Left ventricle myocardium inferior (tissue), 1 donor: ENCODE results near the gene SND1. TPM values are rescaled to one million over a fixed set of nuclear protein-coding genes. Genes with fewer than 3 reads are reported as not detected.

Experiments
- DNase-seq: peaks from one replicate; pipeline ENCODE4 v3.0.0-alpha.2; 2020
- H3K27ac ChIP-seq: fragments of 200-600 bp; replicated peaks from 2 replicates; pipeline ENCODE4 v1.8.0; 2021
- H3K27me3 ChIP-seq: fragments of 200-600 bp; 2 replicates; pipeline ENCODE4 v1.8.0; 2021; ENCODE audit warnings: low read depth
- H3K36me3 ChIP-seq: fragments of 200-600 bp; 2 replicates; pipeline ENCODE4 v1.8.0; 2021
- H3K4me1 ChIP-seq: fragments of 200-600 bp; 2 replicates; pipeline ENCODE4 v1.8.0; 2021
- H3K4me3 ChIP-seq: fragments of 200-600 bp; 2 replicates; pipeline ENCODE4 v1.8.0; 2021; ENCODE audit warnings: mild to moderate bottlenecking, moderate library complexity
- H3K9me3 ChIP-seq: fragments of 200-600 bp; replicated peaks from 2 replicates; pipeline ENCODE4 v1.8.0; 2021
- intact Hi-C: fragments of 100-400 bp; cut with micrococcal nuclease; formaldehyde crosslinking; loops from one replicate; pipeline ENCODE4 v1.11.0; 2022
- total RNA-seq: library from RNA; stranded (reverse); fragmentation: NEBNext Ultra II Directional; extraction: Animal tissue kit (Norgen Biotek cat#: 25700); gene quantifications from one replicate; pipeline ENCODE4 v1.2.1, GENCODE V29; 2021
- TF ChIP-seq, protein P1 (sequence below): fragments of 200-600 bp; IDR thresholded peaks from 2 replicates; pipeline ENCODE4 v1.8.0; 2021; ENCODE audit warnings: antibody characterized with exemption, mild to moderate bottlenecking, borderline replicate concordance
- donor health status: DM: no; HTN: yes; CAD: no; lungs with severe emphysema.

Gene SND1
- total RNA-seq, 1 donor from 2014 or later, result 71.6 TPM

DNA sequence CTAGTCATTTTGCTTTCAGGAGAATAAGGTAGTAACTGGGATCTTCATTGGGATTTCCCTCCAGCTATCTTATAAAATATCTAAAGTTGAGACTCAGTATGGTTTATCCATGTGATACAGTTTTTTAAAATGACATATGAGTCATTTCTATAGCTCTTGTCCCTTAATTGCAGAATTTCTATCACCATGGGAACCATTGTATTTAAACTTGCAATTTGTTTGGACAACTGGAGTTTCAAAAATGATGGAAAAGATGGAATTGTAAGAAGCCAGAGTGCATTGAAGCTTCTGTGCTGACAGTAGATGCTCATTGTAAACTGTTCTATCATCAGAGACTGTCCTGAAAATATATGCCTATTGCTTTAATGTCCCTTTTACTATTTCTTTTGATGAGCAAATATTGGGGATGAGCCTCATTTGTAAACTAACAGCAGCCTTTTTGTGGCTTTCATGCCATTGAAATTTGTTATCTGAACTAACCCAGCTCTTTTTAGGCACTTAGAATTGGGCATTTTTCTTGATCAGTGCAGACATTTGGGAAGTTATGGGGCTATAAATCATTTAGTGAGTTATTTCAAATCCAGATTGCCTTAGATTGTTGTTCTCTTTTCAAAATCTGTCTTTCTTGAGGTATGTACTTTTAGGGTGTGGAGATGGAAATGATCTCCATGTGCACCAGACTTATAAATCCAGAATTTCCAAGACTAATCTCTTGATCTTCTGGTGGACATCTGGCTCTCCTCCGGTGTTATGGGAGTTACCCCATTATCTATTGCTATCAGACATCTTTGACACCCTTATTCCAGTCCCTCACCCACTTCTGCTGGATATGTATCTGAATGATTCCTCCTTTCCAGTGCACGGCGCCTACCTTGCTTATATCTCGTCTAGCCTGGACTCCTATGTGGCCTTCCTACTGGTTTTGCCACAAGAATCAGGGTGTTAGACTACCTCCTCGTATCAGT is 159.0 kb downstream of the SND1 start:
- intact Hi-C loops, result no loop called here
- Histone ChIP-seq H3K4me3 (no peak overlapping the region), H3K27ac (no peak overlapping the region), H3K9me3 (no peaks in the 10 kb centered on the region), H3K4me1 (peaks cover 32% of the 10 kb centered on the region), H3K27me3 (no peaks in the 10 kb centered on the region), H3K36me3 (peaks cover 16% of the 10 kb centered on the region)
- DNase-seq, result no peak
- TF ChIP-seq, protein P1, sequence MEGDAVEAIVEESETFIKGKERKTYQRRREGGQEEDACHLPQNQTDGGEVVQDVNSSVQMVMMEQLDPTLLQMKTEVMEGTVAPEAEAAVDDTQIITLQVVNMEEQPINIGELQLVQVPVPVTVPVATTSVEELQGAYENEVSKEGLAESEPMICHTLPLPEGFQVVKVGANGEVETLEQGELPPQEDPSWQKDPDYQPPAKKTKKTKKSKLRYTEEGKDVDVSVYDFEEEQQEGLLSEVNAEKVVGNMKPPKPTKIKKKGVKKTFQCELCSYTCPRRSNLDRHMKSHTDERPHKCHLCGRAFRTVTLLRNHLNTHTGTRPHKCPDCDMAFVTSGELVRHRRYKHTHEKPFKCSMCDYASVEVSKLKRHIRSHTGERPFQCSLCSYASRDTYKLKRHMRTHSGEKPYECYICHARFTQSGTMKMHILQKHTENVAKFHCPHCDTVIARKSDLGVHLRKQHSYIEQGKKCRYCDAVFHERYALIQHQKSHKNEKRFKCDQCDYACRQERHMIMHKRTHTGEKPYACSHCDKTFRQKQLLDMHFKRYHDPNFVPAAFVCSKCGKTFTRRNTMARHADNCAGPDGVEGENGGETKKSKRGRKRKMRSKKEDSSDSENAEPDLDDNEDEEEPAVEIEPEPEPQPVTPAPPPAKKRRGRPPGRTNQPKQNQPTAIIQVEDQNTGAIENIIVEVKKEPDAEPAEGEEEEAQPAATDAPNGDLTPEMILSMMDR, result no peak

DNA sequence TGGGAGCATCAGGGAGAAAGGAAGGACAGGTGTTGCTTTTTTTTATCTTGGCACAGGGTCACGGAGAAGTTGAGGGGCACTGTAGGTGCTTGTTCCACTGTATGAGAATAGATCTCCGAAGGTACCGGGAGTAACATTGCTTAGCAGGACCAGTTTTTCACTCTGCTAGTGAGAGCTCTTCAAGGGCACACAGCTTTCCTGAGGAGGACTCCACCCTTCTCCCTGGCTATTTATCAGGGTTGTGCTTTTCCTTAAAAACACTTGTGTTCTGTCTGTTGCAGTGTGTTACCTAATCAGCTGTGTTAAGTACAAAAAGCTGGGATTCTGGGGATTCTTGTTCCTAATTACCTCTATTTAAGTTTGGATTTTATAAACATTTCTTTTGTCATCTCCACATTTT is 160.5 kb downstream of the SND1 start:
- H3K4me1 ChIP-seq, result peaks cover 31% of the 10 kb centered on the region
- intact Hi-C loops, result no loop called here
- TF ChIP-seq, protein P1, result no peak

DNA sequence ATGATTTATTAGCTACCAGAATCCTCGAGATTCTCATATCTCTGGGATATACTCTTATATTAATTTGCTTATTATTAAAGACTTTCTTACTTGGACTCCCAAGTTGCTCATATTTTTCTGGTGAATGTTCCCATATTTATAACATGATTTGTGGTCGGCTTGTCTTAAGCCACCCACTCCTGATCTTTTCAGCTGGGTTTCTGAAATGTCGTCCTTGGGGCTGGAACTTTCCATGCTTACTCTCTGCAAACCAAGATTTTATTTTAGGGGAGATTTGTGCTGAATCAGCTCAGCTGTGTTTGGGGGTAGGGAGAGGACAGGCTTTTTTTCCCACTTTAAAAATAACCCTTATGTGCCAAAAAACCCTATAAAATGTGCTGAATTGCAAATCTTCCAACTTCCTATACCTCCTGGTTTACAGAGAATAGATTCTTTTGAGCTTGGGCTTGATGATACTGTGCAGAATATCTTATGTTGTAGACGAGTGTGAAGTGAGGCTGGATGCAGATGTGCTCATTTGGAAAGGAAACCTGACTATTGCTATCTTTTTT is 162.1 kb downstream of the SND1 start:
- intact Hi-C loops, result no loop called here
- no peak for DNase-seq
- Histone ChIP-seq H3K4me3 (no peak overlapping the region), H3K27ac (no peak overlapping the region), H3K36me3 (no peaks in the 10 kb centered on the region), H3K4me1 (peaks cover 22% of the 10 kb centered on the region), H3K9me3 (no peaks in the 10 kb centered on the region), H3K27me3 (no peaks in the 10 kb centered on the region)
- TF ChIP-seq, protein P1, result no peak

More for the DNA sequence above, 160.5 kb downstream of the SND1 start:
- no peak overlapping the region for H3K4me3 ChIP-seq
- peaks cover 12% of the 10 kb centered on the region for H3K36me3 ChIP-seq
- no peaks in the 10 kb centered on the region for H3K9me3 ChIP-seq
- H3K27me3 ChIP-seq, result no peaks in the 10 kb centered on the region
- DNase-seq, result no peak
- no peak overlapping the region for H3K27ac ChIP-seq

DNA sequence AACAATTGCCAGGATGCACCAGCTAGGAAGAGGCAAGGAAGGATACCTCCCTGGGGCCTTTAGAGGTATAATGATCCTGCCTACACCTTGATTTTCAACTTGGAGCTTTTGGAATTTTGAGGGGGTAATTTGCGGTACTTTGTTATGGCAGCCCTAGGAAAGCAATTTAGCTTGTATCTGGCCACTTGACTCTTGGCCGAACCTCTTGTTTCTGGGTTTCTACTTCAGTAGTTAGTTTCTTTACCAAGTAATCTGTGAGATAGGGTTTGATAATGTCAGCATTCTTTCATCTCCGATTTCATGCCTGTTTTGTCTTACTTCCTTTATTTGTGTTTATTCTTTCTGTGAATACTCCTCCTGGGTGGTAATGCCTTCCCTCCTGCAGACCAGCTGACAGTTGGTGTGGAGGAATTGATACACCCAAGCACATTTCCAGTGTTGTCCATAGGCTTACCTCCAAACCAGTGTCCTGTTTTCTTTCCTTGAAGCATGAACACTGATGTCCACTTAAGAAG is 163.7 kb downstream of the SND1 start:
- H3K4me1 ChIP-seq, result peaks cover 19% of the 10 kb centered on the region
- intact Hi-C loops, result no loop called here
- H3K27ac ChIP-seq, result no peak overlapping the region
- H3K9me3 ChIP-seq, result no peaks in the 10 kb centered on the region
- TF ChIP-seq, protein P1, result no peak
- no peaks in the 10 kb centered on the region for H3K36me3 ChIP-seq
- DNase-seq, result no peak
- no peaks in the 10 kb centered on the region for H3K27me3 ChIP-seq
- H3K4me3 ChIP-seq, result no peak overlapping the region

DNA sequence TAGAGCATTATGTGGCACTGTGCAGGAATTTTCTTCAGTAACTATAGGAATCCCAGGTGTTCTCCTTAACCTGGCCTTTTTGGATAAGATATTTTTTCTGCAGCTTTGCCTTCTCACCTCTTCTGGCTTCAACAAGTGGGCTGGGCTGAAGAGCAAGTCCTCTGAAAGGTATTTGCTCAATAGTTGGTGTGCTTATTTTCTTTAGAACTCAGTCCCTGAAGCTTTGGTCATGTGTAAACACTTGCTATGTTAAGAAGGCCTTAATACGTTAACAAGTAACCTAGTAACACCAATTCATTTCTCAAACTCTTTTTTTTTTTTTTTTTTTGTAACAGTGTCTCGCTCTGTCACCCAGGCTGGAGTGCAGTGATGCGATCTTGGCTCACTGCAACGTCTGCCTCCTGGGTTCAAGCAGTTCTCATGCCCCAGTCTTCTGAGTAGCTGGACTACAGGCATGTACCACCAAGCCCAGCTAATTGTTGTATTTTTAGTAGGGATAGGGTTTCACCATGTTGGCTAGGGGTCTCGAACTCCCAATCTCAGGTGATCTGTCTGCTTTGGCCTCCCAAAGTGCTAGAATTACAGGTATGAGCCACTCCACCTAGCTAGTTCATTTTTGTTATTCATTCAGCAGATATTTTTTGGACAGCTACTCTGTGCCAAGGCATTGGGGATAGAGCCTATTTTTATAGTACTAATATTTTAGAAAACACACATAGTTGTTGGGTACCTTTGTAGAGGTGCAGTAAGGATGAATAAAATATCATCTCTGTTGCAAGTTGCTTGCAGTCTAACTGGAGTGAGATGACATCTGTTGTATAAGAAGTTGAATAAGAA is 164.6 kb downstream of the SND1 start:
- Histone ChIP-seq H3K4me1 (peaks cover 22% of the 10 kb centered on the region), H3K27me3 (no peaks in the 10 kb centered on the region), H3K9me3 (no peaks in the 10 kb centered on the region), H3K27ac (no peak overlapping the region), H3K36me3 (no peaks in the 10 kb centered on the region), H3K4me3 (no peak overlapping the region)
- intact Hi-C loops, result no loop called here
- TF ChIP-seq, protein P1, result no peak
- no peak for DNase-seq
